DND-41 (cell line): ENCODE measurements around the gene ZNF548.

Source experiments
- CTCF ChIP-seq: IDR thresholded peaks from 2 replicates; pipeline ENCODE4 v1.5.1; 2012; ENCODE audit warnings: borderline replicate concordance, low read length, moderate library complexity, mild to moderate bottlenecking; ENCODE audit not compliant: poor library complexity, severe bottlenecking; ENCODE audit errors: extremely low read depth
- EZH2 ChIP-seq: IDR thresholded peaks from 3 replicates; pipeline ENCODE4 v1.6.1; 2012; ENCODE audit warnings: borderline replicate concordance, low read depth, mild to moderate bottlenecking, moderate library complexity, low read length, inconsistent platforms; ENCODE audit not compliant: severe bottlenecking

- TF ChIP-seq CTCF, result no peak
- no peak for TF ChIP-seq EZH2
Measured at GRCh38 chr19:57403737-57404563, 14.3 kb downstream of the ZNF548 start.
